Measurements from ENCODE around the gene RBMS1. TPM values are rescaled to one million over a fixed set of nuclear protein-coding genes. Genes with fewer than 3 reads are reported as not detected.
A peak's percentile ranks its signal among the peaks of the same experiment; 100 is the strongest.

RBMS1 gene
- total RNA-seq, 4 donors from 2014 or later = 13.0 to 24.5 (median 14.1) TPM

GRCh38 chr2:160306985-160307384, 186.6 kb downstream of the RBMS1 start:
- H3K27ac ChIP-seq = peak overlapping the region; percentile 1 to 66 (median 26)
- intact Hi-C loops (cut with DNase I; ENCODE audit: low total_unique reads) (no loop called here), in situ Hi-C loops (cut with MboI; ENCODE audit: low sequenced_read_pairs in 4 of 4) (loop anchor here in 1 of 4 donors (25.0 kb wide), 1 partner anchor 655 kb away; no protein-coding TSS in a partner anchor)
- ATAC-seq (peak in 1 of 2 donors; percentile 82), DNase-seq (peak; percentile 20 to 38)
- no peak overlapping the region for H3K4me3 ChIP-seq
- no peaks in the 10 kb centered on the region for H3K9me3 ChIP-seq
- no peak for TF ChIP-seq POLR2A (IDR thresholded peaks at IDR 0.05)
- no peak for TF ChIP-seq CTCF (IDR thresholded peaks at IDR 0.05 in 4 of 5, conservative IDR thresholded peaks at IDR 0.05 in 1 of 5)
- no peaks in the 10 kb centered on the region for H3K36me3 ChIP-seq
- no peaks in the 10 kb centered on the region for H3K27me3 ChIP-seq
- H3K4me1 ChIP-seq = peaks cover 34 to 60% of the 10 kb centered on the region in 2 donors

GRCh38 chr2:160305081-160305750, 188.4 kb downstream of the RBMS1 start:
- Histone ChIP-seq H3K4me3 (no peak overlapping the region), H3K4me1 (peaks cover 33 to 47% of the 10 kb centered on the region in 2 donors), H3K27ac (peak overlapping the region in 1 of 4 donors; percentile 29), H3K9me3 (no peaks in the 10 kb centered on the region), H3K27me3 (no peaks in the 10 kb centered on the region), H3K36me3 (peaks cover 0 to under 1% of the 10 kb centered on the region in 2 donors)
- DNase-seq = no peak
- ATAC-seq = no peak
- intact Hi-C loops (cut with DNase I; ENCODE audit: low total_unique reads) (no loop called here), in situ Hi-C loops (cut with MboI; ENCODE audit: low sequenced_read_pairs in 4 of 4) (loop anchor here in 1 of 4 donors (25.0 kb wide), 1 partner anchor 657 kb away; no protein-coding TSS in a partner anchor)
- no peak for TF ChIP-seq CTCF (IDR thresholded peaks at IDR 0.05 in 4 of 5, conservative IDR thresholded peaks at IDR 0.05 in 1 of 5)
- no peak for TF ChIP-seq POLR2A (IDR thresholded peaks at IDR 0.05)

GRCh38 chr2:160303527-160303926, 190.1 kb downstream of the RBMS1 start:
- H3K36me3 ChIP-seq = peaks cover 0 to 8% of the 10 kb centered on the region in 2 donors
- H3K27me3 ChIP-seq = no peaks in the 10 kb centered on the region
- no peaks in the 10 kb centered on the region for H3K9me3 ChIP-seq
- intact Hi-C loops (cut with DNase I; ENCODE audit: low total_unique reads) = no loop called here
- TF ChIP-seq CTCF (IDR thresholded peaks at IDR 0.05 in 4 of 5, conservative IDR thresholded peaks at IDR 0.05 in 1 of 5) (no peak), POLR2A (IDR thresholded peaks at IDR 0.05) (no peak)
- in situ Hi-C loops (cut with MboI; ENCODE audit: low sequenced_read_pairs in 4 of 4) = loop anchor here in 1 of 4 donors (25.0 kb wide), 1 partner anchor 659 kb away; no protein-coding TSS in a partner anchor
- ATAC-seq = peak; percentile 71 to 84
- H3K4me3 ChIP-seq = no peak overlapping the region
- DNase-seq = no peak
- H3K4me1 ChIP-seq = peaks cover 20 to 32% of the 10 kb centered on the region in 2 donors
- peak overlapping the region; percentile 53 to 75 (median 56) for H3K27ac ChIP-seq

- Histone ChIP-seq H3K27ac (peak overlapping the region; percentile 53 to 75 (median 56)), H3K36me3 (peaks cover 0 to 8% of the 10 kb centered on the region in 2 donors), H3K27me3 (no peaks in the 10 kb centered on the region), H3K9me3 (no peaks in the 10 kb centered on the region), H3K4me1 (peaks cover 20 to 34% of the 10 kb centered on the region in 2 donors), H3K4me3 (no peak overlapping the region)
- in situ Hi-C loops (cut with MboI; ENCODE audit: low sequenced_read_pairs in 4 of 4) (loop anchor here in 1 of 4 donors (25.0 kb wide), 1 partner anchor 659 kb away; no protein-coding TSS in a partner anchor), intact Hi-C loops (cut with DNase I; ENCODE audit: low total_unique reads) (no loop called here)
- no peak for ATAC-seq
- no peak for TF ChIP-seq CTCF (IDR thresholded peaks at IDR 0.05 in 4 of 5, conservative IDR thresholded peaks at IDR 0.05 in 1 of 5)
- no peak for TF ChIP-seq POLR2A (IDR thresholded peaks at IDR 0.05)
- no peak for DNase-seq
Observed at GRCh38 chr2:160303076-160303475, 190.5 kb downstream of the RBMS1 start.
